GM18520 (cell line): Measurements from ENCODE around the gene DOK7.
"Not testable (repeated sequence)": the region's sequence is repeated elsewhere in the genome, so short reads cannot be mapped to it uniquely, and the experiment has no call there.

Experiments
- ATAC-seq: cut with Tn5 transposase; IDR thresholded peaks from one replicate; pipeline ENCODE4 v1.9.1; 2021; ENCODE audit not compliant: unreplicated experiment

Gene DOK7

GRCh38 chr4:3501126-3501824 is 38.2 kb downstream of the DOK7 start:
- no peak for ATAC-seq

GRCh38 chr4:3501825-3502425 is 38.8 kb downstream of the DOK7 start:
- no peak for ATAC-seq

GRCh38 chr4:3502941-3503936 is 40.1 kb downstream of the DOK7 start:
- no peak for ATAC-seq

GRCh38 chr4:3505231-3505630 is 42.1 kb downstream of the DOK7 start:
- no peak for ATAC-seq

GRCh38 chr4:3508542-3508941 is 45.4 kb downstream of the DOK7 start:
- ATAC-seq: no peak

GRCh38 chr4:3510481-3510880 is 47.4 kb downstream of the DOK7 start:
- ATAC-seq: no peak

GRCh38 chr4:3511187-3511586 is 48.1 kb downstream of the DOK7 start:
- ATAC-seq: no peak

- ATAC-seq: not testable (repeated sequence)
These were observed 48.5 kb downstream of the DOK7 start for GRCh38 chr4:3511601-3512000.

- no peak for ATAC-seq
These were observed 49.2 kb downstream of the DOK7 start for GRCh38 chr4:3512279-3512678.

GRCh38 chr4:3512719-3513118 is 49.6 kb downstream of the DOK7 start:
- ATAC-seq: no peak

- no peak for ATAC-seq
These were observed 50.7 kb downstream of the DOK7 start for GRCh38 chr4:3513807-3514206.

GRCh38 chr4:3514221-3514780 is 51.2 kb downstream of the DOK7 start:
- ATAC-seq: no peak

- no peak for ATAC-seq
These were observed 51.8 kb downstream of the DOK7 start for GRCh38 chr4:3514806-3515501.

GRCh38 chr4:3515646-3516045 is 52.5 kb downstream of the DOK7 start:
- ATAC-seq: no peak

- no peak for ATAC-seq
These were observed 53.1 kb downstream of the DOK7 start for GRCh38 chr4:3516061-3516835.

- no peak for ATAC-seq
These were observed 54.0 kb downstream of the DOK7 start for GRCh38 chr4:3516836-3517730.

GRCh38 chr4:3517731-3518510 is 54.8 kb downstream of the DOK7 start:
- no peak for ATAC-seq

GRCh38 chr4:3518511-3518880 is 55.4 kb downstream of the DOK7 start:
- no peak for ATAC-seq
